Sigmoid colon (tissue), 4 donors: ENCODE data around the gene ZSCAN12.

ENCODE experiments used
- CTCF ChIP-seq, 4 experiments: fragments of 450-650 bp in 3 of 4; fragments of 200-600 bp in 1 of 4; IDR thresholded peaks; one replicate each; pipeline ENCODE4 v1.5.1; 2016 to 2019; ENCODE audit warnings: antibody characterized with exemption in 4 of 4, mild to moderate bottlenecking in 3 of 4, moderate library complexity in 2 of 4
- EP300 ChIP-seq, 4 donors: sonication (generic); formaldehyde crosslinking; IDR thresholded peaks; one replicate each; pipeline ENCODE4 v1.6.1; 2017; ENCODE audit warnings: antibody characterized with exemption in 4 of 4
- POLR2A ChIP-seq, 2 donors: fragments of 450-650 bp; IDR thresholded peaks; one replicate each; pipeline ENCODE4 v1.6.1; 2016; ENCODE audit warnings: antibody characterized with exemption in 2 of 2, mild to moderate bottlenecking in 2 of 2, moderate library complexity in 2 of 2
- POLR2AphosphoS5 ChIP-seq, 4 donors: sonication (generic); formaldehyde crosslinking; IDR thresholded peaks; one replicate each; pipeline ENCODE4 v1.6.1; 2017; ENCODE audit warnings: antibody characterized with exemption in 4 of 4

DNA sequence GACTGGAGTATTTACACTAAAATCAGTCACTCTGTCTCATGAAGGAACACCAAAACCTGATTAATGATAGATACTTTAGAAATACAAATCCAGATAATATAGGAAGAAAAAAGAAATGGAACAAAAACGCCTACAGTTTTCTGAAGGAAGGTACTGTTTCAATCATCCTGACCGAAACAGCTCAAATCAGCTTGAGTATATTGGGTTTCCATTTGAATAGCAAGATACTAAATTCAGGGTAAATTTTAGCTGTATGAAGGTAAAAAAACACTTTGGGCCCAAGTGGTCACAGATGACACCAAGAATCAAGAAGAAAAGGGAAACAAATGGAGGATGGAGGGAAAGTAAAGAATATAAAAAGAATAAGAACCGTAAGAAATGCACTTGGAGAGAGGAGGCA is 36.9 kb upstream of the ZSCAN12 start:
- TF ChIP-seq CTCF (IDR thresholded peaks at IDR 0.05) (no peak), POLR2A (IDR thresholded peaks at IDR 0.05) (no peak), POLR2AphosphoS5 (IDR thresholded peaks at IDR 0.05) (no peak), EP300 (IDR thresholded peaks at IDR 0.05) (no peak)
